GM13977 (cell line): ENCODE results near the gene SHISA5.

Experiments
- DNase-seq: peaks from one replicate; pipeline ENCODE4 v3.0.0; 2012; ENCODE audit warnings: low spot score
- CTCF ChIP-seq: IDR thresholded peaks from 2 replicates; pipeline ENCODE4 v1.5.1; 2012; ENCODE audit warnings: mild to moderate bottlenecking, control low read depth; ENCODE audit not compliant: insufficient read depth; ENCODE audit errors: extremely low read depth, missing control alignments
- in situ Hi-C: fragments of 300-500 bp; cut with MboI; formaldehyde crosslinking; loops from one replicate; pipeline ENCODE4 v1.12.0; 2022; ENCODE audit warnings: low sequenced_read_pairs, low pct_unique_long_range_greater_than_20kb, mixed read lengths, inconsistent platforms; ENCODE audit not compliant: unreplicated experiment

SHISA5 gene

GRCh38 chr3:48446043-48446424, 57.9 kb downstream of the SHISA5 start:
- in situ Hi-C loops: no loop called here
- no peak for DNase-seq
- TF ChIP-seq CTCF: no peak

GRCh38 chr3:48445277-48445882, 58.6 kb downstream of the SHISA5 start:
- in situ Hi-C loops: no loop called here
- no peak for DNase-seq
- no peak for TF ChIP-seq CTCF

GRCh38 chr3:48441940-48442339, 62.0 kb downstream of the SHISA5 start:
- no peak for TF ChIP-seq CTCF
- DNase-seq: no peak
- in situ Hi-C loops: no loop called here

GRCh38 chr3:48440590-48440958, 63.4 kb downstream of the SHISA5 start:
- DNase-seq: peak; percentile 19
- in situ Hi-C loops: no loop called here
- no peak for TF ChIP-seq CTCF

GRCh38 chr3:48439820-48440589, 64.0 kb downstream of the SHISA5 start, which contains the start of the genes CCDC51 and TMA7:
Gene CCDC51 (minus strand): TSS chr3:48440119. CDS start chr3:48435128, 4,991 bp downstream.
Gene TMA7 (plus strand): TSS chr3:48440257. CDS start chr3:48440297, 40 bp downstream.
- peak; percentile 98 for DNase-seq
- in situ Hi-C loops: loop anchor here (10.0 kb wide), 1 partner anchor 245 kb away; no protein-coding TSS in a partner anchor
- no peak for TF ChIP-seq CTCF

GRCh38 chr3:48437812-48438211, 66.2 kb downstream of the SHISA5 start:
- in situ Hi-C loops: loop anchor here (10.0 kb wide), 1 partner anchor 243 kb away; no protein-coding TSS in a partner anchor
- DNase-seq: no peak
- no peak for TF ChIP-seq CTCF
